H9 (cell line): Measurements from ENCODE around the gene PPM1G. TPM values are rescaled to one million over a fixed set of nuclear protein-coding genes. Genes with fewer than 3 reads are reported as not detected.

Experiments
- DNase-seq: peaks from one replicate; pipeline ENCODE4 v3.0.0-alpha.2; 2017
- H2AFZ ChIP-seq: one replicate; pipeline ENCODE4 v1.6.1; 2013; ENCODE audit warnings: mild to moderate bottlenecking, low read length, control low read depth, moderate library complexity
- H2AK5ac ChIP-seq: 2 replicates; pipeline ENCODE4 v1.6.1; 2013; ENCODE audit warnings: low read length, control low read depth, mixed read lengths; ENCODE audit not compliant: insufficient read length
- H2BK120ac ChIP-seq: one replicate; pipeline ENCODE4 v1.6.1; 2013; ENCODE audit warnings: low read depth, mild to moderate bottlenecking, low read length, control low read depth, inconsistent platforms; ENCODE audit not compliant: poor library complexity, severe bottlenecking
- H2BK12ac ChIP-seq: 2 replicates; pipeline ENCODE4 v1.6.1; 2013; ENCODE audit warnings: low read length, control low read depth, mixed read lengths, low read depth; ENCODE audit not compliant: insufficient read length
- H2BK15ac ChIP-seq: 2 replicates; pipeline ENCODE4 v1.6.1; 2013; ENCODE audit warnings: low read depth, low read length, control low read depth
- H2BK20ac ChIP-seq: one replicate; pipeline ENCODE4 v1.6.1; 2013; ENCODE audit warnings: low read depth, mild to moderate bottlenecking, low read length, control low read depth, inconsistent platforms; ENCODE audit not compliant: poor library complexity, severe bottlenecking
- H2BK5ac ChIP-seq: 2 replicates; pipeline ENCODE4 v1.6.1; 2013; ENCODE audit warnings: low read length, control low read depth, mixed read lengths; ENCODE audit not compliant: insufficient read length
- H3K14ac ChIP-seq: 2 replicates; pipeline ENCODE4 v1.6.1; 2013; ENCODE audit warnings: low read length, control low read depth; ENCODE audit not compliant: insufficient read depth
- H3K18ac ChIP-seq: 2 replicates; pipeline ENCODE4 v1.6.1; 2013; ENCODE audit warnings: low read depth, mild to moderate bottlenecking, mixed read lengths, low read length, control low read depth; ENCODE audit not compliant: insufficient read length
- H3K23ac ChIP-seq: 2 replicates; pipeline ENCODE4 v1.6.1; 2013; ENCODE audit warnings: low read length, control low read depth, mixed read lengths, low read depth; ENCODE audit not compliant: insufficient read length
- H3K23me2 ChIP-seq: 2 replicates; pipeline ENCODE4 v1.6.1; 2013; ENCODE audit warnings: low read depth, mild to moderate bottlenecking, mixed read lengths, low read length, control low read depth; ENCODE audit not compliant: insufficient read length, poor library complexity, severe bottlenecking
- H3K27ac ChIP-seq: 2 replicates; pipeline ENCODE4 v1.5.1; 2013; ENCODE audit warnings: low read length, control low read depth, mixed read lengths, low read depth; ENCODE audit not compliant: insufficient read length
- H3K27me3 ChIP-seq: 2 replicates; pipeline ENCODE4 v1.6.1; 2013; ENCODE audit warnings: low read length, control low read depth, inconsistent platforms; ENCODE audit not compliant: insufficient read depth
- H3K4ac ChIP-seq: 2 replicates; pipeline ENCODE4 v1.6.1; 2013; ENCODE audit warnings: low read depth, mild to moderate bottlenecking, control low read depth, inconsistent platforms, low read length, moderate library complexity
- H3K4me1 ChIP-seq: 2 replicates; pipeline ENCODE4 v1.6.1; 2013; ENCODE audit warnings: low read length, control low read depth, inconsistent platforms; ENCODE audit not compliant: insufficient read depth
- H3K4me2 ChIP-seq: 2 replicates; pipeline ENCODE4 v1.6.1; 2013; ENCODE audit warnings: low read length, control low read depth, mixed read lengths; ENCODE audit not compliant: insufficient read length, insufficient read depth
- H3K56ac ChIP-seq: 2 replicates; pipeline ENCODE4 v1.6.1; 2013; ENCODE audit warnings: low read depth, mild to moderate bottlenecking, mixed read lengths, low read length, control low read depth; ENCODE audit not compliant: insufficient read length
- H3K79me1 ChIP-seq: 2 replicates; pipeline ENCODE4 v1.6.1; 2013; ENCODE audit warnings: low read depth, mild to moderate bottlenecking, moderate library complexity, low read length, control low read depth, inconsistent platforms; ENCODE audit not compliant: insufficient read depth, poor library complexity, severe bottlenecking
- H3K79me2 ChIP-seq: 2 replicates; pipeline ENCODE4 v1.6.1; 2013; ENCODE audit warnings: low read length, control low read depth, inconsistent platforms; ENCODE audit not compliant: insufficient read depth
- H3K9ac ChIP-seq: 2 replicates; pipeline ENCODE4 v1.6.1; 2013; ENCODE audit warnings: low read length, control low read depth, mixed read lengths; ENCODE audit not compliant: insufficient read length; ENCODE audit errors: extremely low read depth
- H3K9me3 ChIP-seq: one replicate; pipeline ENCODE4 v1.6.1; 2013; ENCODE audit warnings: low read depth, low read length, inconsistent platforms; ENCODE audit not compliant: control insufficient read depth
- H3T11ph ChIP-seq: one replicate; pipeline ENCODE4 v1.6.1; 2013; ENCODE audit warnings: mild to moderate bottlenecking, low read length, control low read depth, inconsistent platforms
- H4K20me1 ChIP-seq: one replicate; pipeline ENCODE4 v1.6.1; 2013; ENCODE audit not compliant: control insufficient read depth, insufficient read length, insufficient read depth
- H4K5ac ChIP-seq: 2 replicates; pipeline ENCODE4 v1.6.1; 2013; ENCODE audit warnings: low read depth, mild to moderate bottlenecking, mixed read lengths, low read length, control low read depth; ENCODE audit not compliant: insufficient read length
- H4K8ac ChIP-seq: replicated peaks from 2 replicates; pipeline ENCODE4 v1.6.1; 2013; ENCODE audit warnings: low read length, control low read depth, mixed read lengths, low read depth; ENCODE audit not compliant: insufficient read length
- H4K91ac ChIP-seq: 2 replicates; pipeline ENCODE4 v1.6.1; 2013; ENCODE audit warnings: low read depth, mild to moderate bottlenecking, moderate library complexity, mixed read lengths, low read length, control low read depth; ENCODE audit not compliant: insufficient read length
- H3K27ac Mint-ChIP-seq, 3 experiments: 2 replicates in 2 of 3; 3 replicates in 1 of 3; pipeline ENCODE4 v1.8.0; 2020 to 2021; ENCODE audit warnings: mixed read lengths in 3 of 3, mild to moderate bottlenecking in 1 of 3, moderate library complexity in 1 of 3
- H3K27me3 Mint-ChIP-seq: 2 replicates; pipeline ENCODE4 v1.8.0; 2021; ENCODE audit warnings: low read depth, mild to moderate bottlenecking, moderate library complexity, mixed read lengths
- H3K36me3 Mint-ChIP-seq, 3 experiments: 2 replicates in 2 of 3; 3 replicates in 1 of 3; pipeline ENCODE4 v1.8.0; 2020 to 2021; ENCODE audit warnings: low read depth in 3 of 3, mixed read lengths in 3 of 3; ENCODE audit not compliant: insufficient read depth in 1 of 3
- H3K4me1 Mint-ChIP-seq, 2 experiments: 2 replicates each; pipeline ENCODE4 v1.8.0; 2020; ENCODE audit warnings: mixed read lengths in 2 of 2
- H3K4me3 Mint-ChIP-seq, 2 experiments: 2 replicates in 1 of 2; 3 replicates in 1 of 2; pipeline ENCODE4 v1.8.0; 2020 to 2021; ENCODE audit warnings: mild to moderate bottlenecking in 2 of 2, mixed read lengths in 2 of 2, moderate library complexity in 1 of 2
- H3K9me3 Mint-ChIP-seq, 2 experiments: 2 replicates in 1 of 2; 3 replicates in 1 of 2; pipeline ENCODE4 v1.8.0; 2020; ENCODE audit warnings: mild to moderate bottlenecking in 2 of 2, mixed read lengths in 2 of 2, moderate library complexity in 1 of 2
- CTCF ChIP-seq: fragments of 200-600 bp; sonication (generic); conservative IDR thresholded peaks from 3 replicates; pipeline ENCODE4 v1.8.0; 2021; ENCODE audit warnings: antibody characterized with exemption, mild to moderate bottlenecking
- WGBS: extraction: QIAGEN DNeasy Blood & Tissue Kit; methylation state at CpG from one replicate; pipeline ENCODE4 v1.1.7; 2013; ENCODE audit warnings: missing lambda C conversion rate, low lambda C conversion rate, mixed read lengths; ENCODE audit not compliant: insufficient read length; ENCODE audit errors: extremely low coverage; 5-methylcytosine and 5-hydroxymethylcytosine counted together
- total RNA-seq: library from RNA; stranded (reverse); gene quantifications from 2 replicates; pipeline ENCODE4 v1.2.1, GENCODE V29; 2021

Gene PPM1G
- total RNA-seq, 1 experiment from 2014 or later: 146 TPM

GRCh38 chr2:27416151-27416550 lies 6.8 kb upstream of the PPM1G start:
- Mint-ChIP-seq H3K27ac (no peak overlapping the region), H3K4me1 (no peaks in the 10 kb centered on the region), H3K4me3 (no peak overlapping the region), H3K9me3 (peaks cover 0 to 3% of the 10 kb centered on the region in 2 experiments; a peak in 2 of 5 replicates), H3K36me3 (no peaks in the 10 kb centered on the region), H3K27me3 (no peaks in the 10 kb centered on the region; the same call in 1 of the 2 replicates)
- Histone ChIP-seq H3K56ac (no peak overlapping the region), H4K8ac (no peak overlapping the region), H2BK20ac (no peak overlapping the region), H3K18ac (no peak overlapping the region), H3K23ac (no peak overlapping the region), H3K14ac (no peak overlapping the region), H3T11ph (no peak overlapping the region), H2BK5ac (no peak overlapping the region), H3K4me1 (no peaks in the 10 kb centered on the region), H4K20me1 (no peaks in the 10 kb centered on the region), H3K23me2 (no peaks in the 10 kb centered on the region), H2BK120ac (no peak overlapping the region), H4K91ac (no peak overlapping the region), H3K4ac (no peak overlapping the region), H3K9ac (no peak overlapping the region), H3K27ac (no peak overlapping the region), H2AK5ac (no peak overlapping the region), H2AFZ (no peak overlapping the region), H3K4me2 (no peak overlapping the region), H3K27me3 (no peaks in the 10 kb centered on the region), H2BK12ac (no peak overlapping the region), H3K79me2 (no peaks in the 10 kb centered on the region), H3K79me1 (no peaks in the 10 kb centered on the region), H2BK15ac (no peak overlapping the region), H3K9me3 (no peaks in the 10 kb centered on the region), H4K5ac (no peak overlapping the region)
- WGBS: no CpG with 5 or more reads among the region's 6 CpGs
- no peak for DNase-seq
- no peak for TF ChIP-seq CTCF
